Cardiac fibroblast (primary cell): ENCODE data around the gene IFI27L1.

Source experiments
- DNase-seq, 2 donors: peaks; one replicate each; pipeline versions ENCODE4 v3.0.0 to v3.0.0-alpha.2; 2010; ENCODE audit warnings: low read depth in 2 of 2
- H3K4me3 ChIP-seq, 2 donors: replicated peaks in 1 of 2; 1 replicate in 1 of 2; 2 replicates in 1 of 2; pipeline ENCODE4 v1.5.1; 2011; ENCODE audit warnings: low read depth in 2 of 2, low read length in 2 of 2, mild to moderate bottlenecking in 2 of 2, moderate library complexity in 1 of 2
- TF ChIP-seq, protein P1 (sequence below): IDR thresholded peaks from one replicate; pipeline ENCODE4 v1.5.1; 2011; ENCODE audit warnings: low read depth, mild to moderate bottlenecking, low read length, inconsistent platforms

The IFI27L1 gene

DNA sequence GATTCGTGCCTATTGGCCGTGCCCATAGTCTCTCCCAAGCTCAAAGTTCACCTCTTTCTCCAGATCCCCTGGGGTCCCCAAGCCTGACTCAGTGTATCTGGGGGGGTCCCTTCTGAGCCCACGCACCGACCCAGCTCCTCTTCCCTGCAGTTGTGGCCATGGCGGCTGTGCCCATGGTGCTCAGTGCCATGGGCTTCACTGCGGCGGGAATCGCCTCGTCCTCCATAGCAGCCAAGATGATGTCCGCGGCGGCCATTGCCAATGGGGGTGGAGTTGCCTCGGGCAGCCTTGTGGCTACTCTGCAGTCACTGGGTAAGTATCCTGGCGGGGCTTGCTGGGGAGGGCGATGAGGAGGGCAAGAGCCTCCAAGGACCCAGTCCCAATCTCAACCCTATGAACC is 34.5 kb downstream of the IFI27L1 start:
- DNase-seq = no peak
- TF ChIP-seq, protein P1, sequence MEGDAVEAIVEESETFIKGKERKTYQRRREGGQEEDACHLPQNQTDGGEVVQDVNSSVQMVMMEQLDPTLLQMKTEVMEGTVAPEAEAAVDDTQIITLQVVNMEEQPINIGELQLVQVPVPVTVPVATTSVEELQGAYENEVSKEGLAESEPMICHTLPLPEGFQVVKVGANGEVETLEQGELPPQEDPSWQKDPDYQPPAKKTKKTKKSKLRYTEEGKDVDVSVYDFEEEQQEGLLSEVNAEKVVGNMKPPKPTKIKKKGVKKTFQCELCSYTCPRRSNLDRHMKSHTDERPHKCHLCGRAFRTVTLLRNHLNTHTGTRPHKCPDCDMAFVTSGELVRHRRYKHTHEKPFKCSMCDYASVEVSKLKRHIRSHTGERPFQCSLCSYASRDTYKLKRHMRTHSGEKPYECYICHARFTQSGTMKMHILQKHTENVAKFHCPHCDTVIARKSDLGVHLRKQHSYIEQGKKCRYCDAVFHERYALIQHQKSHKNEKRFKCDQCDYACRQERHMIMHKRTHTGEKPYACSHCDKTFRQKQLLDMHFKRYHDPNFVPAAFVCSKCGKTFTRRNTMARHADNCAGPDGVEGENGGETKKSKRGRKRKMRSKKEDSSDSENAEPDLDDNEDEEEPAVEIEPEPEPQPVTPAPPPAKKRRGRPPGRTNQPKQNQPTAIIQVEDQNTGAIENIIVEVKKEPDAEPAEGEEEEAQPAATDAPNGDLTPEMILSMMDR = no peak
- no peak overlapping the region for H3K4me3 ChIP-seq

DNA sequence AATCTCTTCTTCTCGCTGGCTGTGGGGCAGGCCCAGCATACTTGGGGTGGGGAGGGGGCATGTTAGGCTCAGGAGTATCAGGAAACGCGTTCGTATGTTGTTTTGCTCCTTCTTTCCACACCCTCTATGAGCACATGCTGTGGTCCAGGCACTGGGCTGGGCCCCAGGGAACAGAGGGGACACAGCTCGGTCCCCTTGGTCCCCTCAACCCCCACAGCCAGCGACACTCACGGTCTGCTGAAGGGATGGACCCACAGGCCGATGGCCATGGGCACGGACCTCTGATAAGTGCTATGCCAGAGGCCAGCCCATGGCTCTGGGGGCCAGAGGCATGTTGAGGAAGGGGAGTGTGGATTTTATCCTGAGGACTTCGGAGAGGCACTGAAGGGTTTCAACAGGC is 35.6 kb downstream of the IFI27L1 start:
- no peak overlapping the region for H3K4me3 ChIP-seq
- DNase-seq = no peak
- TF ChIP-seq, protein P1 = no peak

DNA sequence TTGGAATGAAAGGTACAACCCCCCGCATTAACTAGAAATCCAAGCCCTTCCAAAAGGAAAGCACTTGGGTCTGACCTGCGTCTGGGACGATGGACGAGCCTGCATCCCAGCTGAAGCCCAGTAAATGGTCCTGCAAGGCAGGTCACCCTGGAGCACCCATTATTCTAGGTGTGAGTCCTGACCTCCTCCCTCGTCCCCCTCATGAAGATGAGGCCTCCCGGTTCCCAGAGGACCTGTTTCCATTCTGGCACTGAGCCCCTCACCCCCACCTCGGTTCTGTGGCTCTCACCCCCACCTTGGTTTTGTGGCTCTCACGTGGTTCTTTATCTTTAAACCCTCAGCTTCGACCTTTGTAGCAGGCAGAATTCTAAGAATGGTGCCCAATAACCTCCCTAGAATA is 36.7 kb downstream of the IFI27L1 start:
- DNase-seq = no peak
- TF ChIP-seq, protein P1 = no peak
- no peak overlapping the region for H3K4me3 ChIP-seq

DNA sequence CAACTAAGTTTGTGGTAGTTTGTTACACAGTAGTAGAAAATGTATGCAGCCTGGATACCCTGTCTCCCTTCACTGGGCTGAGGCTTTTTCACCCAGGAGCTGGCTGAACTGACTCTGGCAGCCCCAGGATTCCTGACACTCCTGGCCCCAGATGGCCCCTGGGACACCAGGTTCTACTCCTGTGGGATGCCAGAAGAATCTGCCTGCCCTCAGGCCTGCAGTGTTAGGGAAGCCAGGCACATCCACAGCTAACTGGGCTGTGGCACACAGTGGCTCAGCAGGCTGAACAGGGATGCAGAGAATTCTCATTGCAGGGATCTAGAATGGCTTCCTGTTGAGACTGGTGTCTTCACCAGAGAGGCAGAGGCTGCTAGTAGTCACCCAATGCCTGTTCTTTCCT is 38.0 kb downstream of the IFI27L1 start:
- DNase-seq = no peak
- no peak overlapping the region for H3K4me3 ChIP-seq
- TF ChIP-seq, protein P1 = no peak

DNA sequence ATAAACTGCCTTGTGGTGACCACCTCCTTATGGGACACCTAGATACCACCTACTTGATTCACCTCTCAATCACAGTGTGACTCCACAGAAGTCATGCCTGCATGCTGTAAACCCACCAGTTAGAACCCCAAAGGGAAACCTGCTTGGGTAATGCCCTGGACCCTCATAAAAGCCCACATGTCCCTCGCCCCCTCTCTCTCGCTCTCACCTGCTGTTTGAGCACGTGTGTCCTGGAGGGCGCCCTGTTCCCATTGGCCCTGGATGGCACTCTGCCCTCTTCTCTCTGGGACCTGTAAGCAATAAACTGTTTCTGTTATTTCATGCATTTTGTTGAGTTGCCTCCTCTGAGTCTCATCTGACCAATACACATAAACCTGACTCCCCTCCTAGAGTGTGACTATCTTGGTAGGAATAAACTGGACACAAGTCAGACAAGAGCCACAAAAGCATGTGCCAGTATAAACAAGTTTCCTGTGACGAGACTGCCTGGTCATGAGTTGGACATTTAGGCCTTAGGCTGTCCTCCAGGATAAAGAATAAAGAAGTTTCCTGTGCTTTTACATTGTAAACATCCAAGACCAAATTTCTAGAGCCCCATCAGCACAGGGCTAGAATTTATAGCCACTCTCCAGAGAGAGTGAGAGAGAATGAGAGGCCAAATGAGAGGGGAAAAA is 39.7 kb downstream of the IFI27L1 start:
- no peak overlapping the region for H3K4me3 ChIP-seq
- TF ChIP-seq, protein P1 = no peak
- DNase-seq = peak; percentile 22 to 87

DNA sequence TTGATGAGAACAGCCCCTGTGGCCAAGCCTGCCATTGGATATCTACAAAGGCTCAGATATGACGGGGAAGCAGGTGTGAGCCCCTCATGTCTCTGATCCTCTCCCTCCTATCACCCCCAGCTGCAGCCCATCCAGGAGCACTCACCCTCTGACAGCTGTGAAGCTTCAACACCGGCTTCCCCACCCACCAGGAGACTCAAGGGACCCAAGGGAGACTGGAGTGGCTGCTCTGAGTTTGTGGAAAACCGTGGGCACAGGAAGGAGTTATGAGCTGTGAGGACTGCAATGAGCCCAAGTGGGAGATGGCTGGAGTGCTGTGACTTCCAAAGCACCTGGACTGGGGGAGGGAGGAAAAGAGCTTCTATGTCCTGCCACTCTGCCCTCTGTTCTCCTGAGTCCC is 40.4 kb downstream of the IFI27L1 start:
- DNase-seq = no peak
- TF ChIP-seq, protein P1 = no peak

DNA sequence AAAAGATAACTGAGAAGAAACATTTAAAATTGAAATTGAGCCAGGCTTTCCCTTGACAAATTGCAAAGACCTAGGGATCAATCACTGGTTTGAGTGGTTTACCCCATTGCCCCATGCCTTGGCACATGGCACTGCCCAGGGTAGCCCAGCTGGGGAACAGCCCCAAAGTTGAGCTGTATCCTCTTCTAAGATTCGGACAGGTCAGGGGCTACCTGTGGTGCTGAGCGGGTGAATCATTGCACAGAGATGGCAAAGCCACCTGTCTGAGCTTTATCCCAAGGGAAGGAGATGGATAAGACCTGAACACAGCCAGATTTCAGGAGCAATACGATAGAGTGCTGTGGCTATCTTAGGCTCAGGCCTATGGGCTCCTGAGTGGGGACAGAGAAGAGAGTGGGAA is 41.3 kb downstream of the IFI27L1 start:
- DNase-seq = no peak
- TF ChIP-seq, protein P1 = no peak
- H3K4me3 ChIP-seq = no peak overlapping the region

More for the DNA sequence above, 40.4 kb downstream of the IFI27L1 start:
- no peak overlapping the region for H3K4me3 ChIP-seq
